ENCODE results near the gene DDX60.
A peak's percentile ranks its signal among the peaks of the same experiment; 100 is the strongest.

Gene DDX60

GRCh38 chr4:168264903-168265302, 53.6 kb downstream of the DDX60 start:
- no peaks in the 10 kb centered on the region for H3K9me3 ChIP-seq

GRCh38 chr4:168263039-168263438, 55.5 kb downstream of the DDX60 start:
- DNase-seq: no peak
- no peaks in the 10 kb centered on the region for H3K36me3 ChIP-seq
- H3K4me3 ChIP-seq (ENCODE audit: low read depth, low read length): no peak overlapping the region
- H3K9me3 ChIP-seq: no peaks in the 10 kb centered on the region
- no peaks in the 10 kb centered on the region for H3K27me3 ChIP-seq
- TF ChIP-seq CTCF (IDR thresholded peaks at IDR 0.05; ENCODE audit: low read depth, low read length): no peak
- H3K4me1 ChIP-seq: peaks cover 11% of the 10 kb centered on the region

More at GRCh38 chr4:168264903-168265302, 53.6 kb downstream of the DDX60 start:
- Histone ChIP-seq H3K36me3 (no peaks in the 10 kb centered on the region), H3K4me1 (peaks cover 11% of the 10 kb centered on the region), H3K4me3 (ENCODE audit: low read depth, low read length) (no peak overlapping the region), H3K27me3 (no peaks in the 10 kb centered on the region)
- peak; percentile 65 for DNase-seq
- no peak for TF ChIP-seq CTCF (IDR thresholded peaks at IDR 0.05; ENCODE audit: low read depth, low read length)

- no peaks in the 10 kb centered on the region for H3K27me3 ChIP-seq
- DNase-seq: no peak
- no peak for TF ChIP-seq CTCF (IDR thresholded peaks at IDR 0.05; ENCODE audit: low read depth, low read length)
- peaks cover 1% of the 10 kb centered on the region; the same call in 1 of the 2 replicates for H3K4me1 ChIP-seq
- no peak overlapping the region for H3K4me3 ChIP-seq (ENCODE audit: low read depth, low read length)
- no peaks in the 10 kb centered on the region for H3K9me3 ChIP-seq
- H3K36me3 ChIP-seq: no peaks in the 10 kb centered on the region
Measured at GRCh38 chr4:168259096-168259495, 59.5 kb downstream of the DDX60 start.

- no peaks in the 10 kb centered on the region for H3K27me3 ChIP-seq
- TF ChIP-seq CTCF (IDR thresholded peaks at IDR 0.05; ENCODE audit: low read depth, low read length): no peak
- H3K9me3 ChIP-seq: no peaks in the 10 kb centered on the region
- H3K4me1 ChIP-seq: no peaks in the 10 kb centered on the region
- no peak for DNase-seq
- H3K4me3 ChIP-seq (ENCODE audit: low read depth, low read length): no peak overlapping the region
- H3K36me3 ChIP-seq: no peaks in the 10 kb centered on the region
Measured at GRCh38 chr4:168257768-168258167, 60.8 kb downstream of the DDX60 start.

GRCh38 chr4:168248176-168248710, 70.3 kb downstream of the DDX60 start:
- DNase-seq: no peak
- Histone ChIP-seq H3K4me1 (no peaks in the 10 kb centered on the region), H3K36me3 (no peaks in the 10 kb centered on the region), H3K27me3 (no peaks in the 10 kb centered on the region), H3K4me3 (ENCODE audit: low read depth, low read length) (no peak overlapping the region), H3K9me3 (no peaks in the 10 kb centered on the region)
- TF ChIP-seq CTCF (IDR thresholded peaks at IDR 0.05; ENCODE audit: low read depth, low read length): no peak

GRCh38 chr4:168247603-168248002, 70.9 kb downstream of the DDX60 start:
- H3K27me3 ChIP-seq: no peaks in the 10 kb centered on the region
- H3K4me3 ChIP-seq (ENCODE audit: low read depth, low read length): no peak overlapping the region
- no peaks in the 10 kb centered on the region for H3K36me3 ChIP-seq
- DNase-seq: no peak
- H3K9me3 ChIP-seq: no peaks in the 10 kb centered on the region
- no peaks in the 10 kb centered on the region for H3K4me1 ChIP-seq
- no peak for TF ChIP-seq CTCF (IDR thresholded peaks at IDR 0.05; ENCODE audit: low read depth, low read length)
